Measurements from ENCODE around the gene MS4A5. TPM values are rescaled to one million over a fixed set of nuclear protein-coding genes. Genes with fewer than 3 reads are reported as not detected.

Gene MS4A5, protein sequence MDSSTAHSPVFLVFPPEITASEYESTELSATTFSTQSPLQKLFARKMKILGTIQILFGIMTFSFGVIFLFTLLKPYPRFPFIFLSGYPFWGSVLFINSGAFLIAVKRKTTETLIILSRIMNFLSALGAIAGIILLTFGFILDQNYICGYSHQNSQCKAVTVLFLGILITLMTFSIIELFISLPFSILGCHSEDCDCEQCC
- not detected for total RNA-seq

DNA sequence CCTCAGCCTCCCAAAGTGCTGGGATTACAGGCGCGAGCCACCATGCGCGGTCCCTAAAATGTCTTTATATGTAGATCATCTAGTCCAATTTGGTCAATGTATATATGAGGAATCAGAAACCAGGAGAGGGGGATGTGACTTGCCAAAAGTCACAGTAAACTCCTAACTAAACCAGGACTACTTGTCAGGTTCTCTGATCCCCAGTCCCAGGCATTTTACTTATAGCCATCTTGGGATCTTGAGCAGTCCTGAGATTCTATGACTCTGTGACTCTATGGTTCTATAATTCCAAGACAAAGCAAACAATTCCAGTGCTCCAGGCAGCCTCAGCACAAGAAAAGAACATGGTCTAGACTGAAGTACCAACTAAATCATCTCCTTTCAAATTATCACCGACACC, at the start of gene MS4A5:
Gene MS4A5, plus strand, starts transcription at position 301 of the 400 bp plus-strand sequence. CDS start 103 bp downstream, outside the sequence.
- no peak within 1 kb of the TSS for H3K4me3 Mint-ChIP-seq
- DNase-seq (no peak), ATAC-seq (no peak)
- no peaks in the 10 kb centered on the region for H3K9me3 Mint-ChIP-seq
- no peaks in the 10 kb centered on the region for H3K36me3 Mint-ChIP-seq (ENCODE audit: insufficient read depth)
- H3K4me1 Mint-ChIP-seq (ENCODE audit: low read depth) = no peaks in the 10 kb centered on the region
- H3K27me3 Mint-ChIP-seq (ENCODE audit: low read depth) = peaks cover 28% of the 10 kb centered on the region

DNA sequence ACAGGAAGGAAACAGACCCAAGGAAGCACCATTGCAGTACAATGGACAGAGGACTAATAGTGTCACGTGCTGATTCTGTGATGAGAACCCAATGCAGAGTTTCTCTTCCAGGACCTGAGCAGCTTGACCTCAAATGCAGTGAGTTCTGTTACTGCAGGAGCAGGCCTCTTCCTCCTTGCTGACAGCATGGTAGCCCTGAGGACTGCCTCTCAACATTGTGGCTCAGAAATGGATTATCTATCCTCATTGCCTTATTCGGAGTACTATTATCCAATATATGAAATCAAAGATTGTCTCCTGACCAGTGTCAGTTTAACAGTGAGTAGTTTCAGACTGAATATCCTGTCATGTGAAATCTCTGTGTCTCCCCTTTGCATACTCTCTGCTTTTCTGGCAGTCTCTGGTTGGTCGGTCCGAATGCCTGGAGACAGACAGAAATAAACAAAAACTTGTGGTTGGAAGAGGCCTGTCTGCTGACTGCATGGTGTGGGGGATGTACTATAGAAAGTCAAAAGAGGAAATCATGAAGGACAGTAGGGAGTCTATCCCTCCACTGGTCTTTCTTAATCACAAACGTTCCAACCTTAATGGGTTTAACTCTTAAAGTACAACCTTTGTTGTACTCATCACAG, 40.0 kb upstream of the MS4A5 start:
- ATAC-seq (no peak), DNase-seq (no peak)
- no peaks in the 10 kb centered on the region for H3K9me3 Mint-ChIP-seq
- H3K4me3 Mint-ChIP-seq = no peak overlapping the region
- no peaks in the 10 kb centered on the region for H3K27me3 Mint-ChIP-seq (ENCODE audit: low read depth)
- no peaks in the 10 kb centered on the region for H3K36me3 Mint-ChIP-seq (ENCODE audit: insufficient read depth)
- no peaks in the 10 kb centered on the region for H3K4me1 Mint-ChIP-seq (ENCODE audit: low read depth)

DNA sequence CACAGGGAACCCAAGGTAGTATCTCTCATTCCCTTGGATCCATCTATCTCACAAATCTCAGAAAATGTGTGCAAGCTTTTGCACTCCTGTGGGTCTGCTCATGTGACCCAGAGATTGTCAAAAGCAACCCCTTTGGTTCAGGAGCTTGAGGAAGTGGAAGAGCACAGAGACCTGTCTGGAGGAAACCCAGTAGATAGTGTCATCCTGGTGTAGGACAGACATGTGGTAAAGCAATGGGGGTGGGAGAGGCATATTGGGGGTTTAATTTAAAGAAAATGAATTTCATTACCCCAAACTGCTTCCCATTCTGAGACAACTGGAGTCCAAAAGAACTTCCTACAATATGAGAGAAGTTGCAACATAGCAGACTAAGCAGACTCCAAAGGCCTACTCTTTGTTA, 39.0 kb upstream of the MS4A5 start:
- Mint-ChIP-seq H3K36me3 (ENCODE audit: insufficient read depth) (no peaks in the 10 kb centered on the region), H3K9me3 (no peaks in the 10 kb centered on the region), H3K4me1 (ENCODE audit: low read depth) (no peaks in the 10 kb centered on the region), H3K4me3 (no peak overlapping the region), H3K27me3 (ENCODE audit: low read depth) (no peaks in the 10 kb centered on the region)
- no peak for ATAC-seq
- no peak for DNase-seq

DNA sequence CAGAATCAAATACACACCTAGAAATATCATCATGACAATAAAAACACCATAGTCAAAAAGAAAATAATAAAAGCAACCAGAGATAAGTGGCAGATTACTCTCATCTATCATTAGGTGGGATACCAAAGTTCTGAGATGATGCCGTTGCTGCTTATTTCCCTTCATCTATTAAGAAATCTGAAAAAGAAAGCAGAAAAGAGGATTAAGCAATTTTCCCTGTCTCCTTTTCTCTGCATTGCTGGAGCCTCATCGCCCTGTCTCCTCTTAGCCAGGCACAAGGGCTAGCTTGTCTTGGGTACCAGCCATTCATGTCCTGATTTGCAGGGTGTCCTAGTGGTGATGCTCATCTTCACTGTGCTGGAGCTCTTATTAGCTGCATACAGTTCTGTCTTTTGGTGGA, 37.0 kb upstream of the MS4A5 start:
- Mint-ChIP-seq H3K27me3 (ENCODE audit: low read depth) (no peaks in the 10 kb centered on the region), H3K36me3 (ENCODE audit: insufficient read depth) (no peaks in the 10 kb centered on the region), H3K9me3 (no peaks in the 10 kb centered on the region), H3K4me3 (no peak overlapping the region), H3K4me1 (ENCODE audit: low read depth) (peaks cover 3% of the 10 kb centered on the region)
- DNase-seq = no peak
- ATAC-seq = no peak

DNA sequence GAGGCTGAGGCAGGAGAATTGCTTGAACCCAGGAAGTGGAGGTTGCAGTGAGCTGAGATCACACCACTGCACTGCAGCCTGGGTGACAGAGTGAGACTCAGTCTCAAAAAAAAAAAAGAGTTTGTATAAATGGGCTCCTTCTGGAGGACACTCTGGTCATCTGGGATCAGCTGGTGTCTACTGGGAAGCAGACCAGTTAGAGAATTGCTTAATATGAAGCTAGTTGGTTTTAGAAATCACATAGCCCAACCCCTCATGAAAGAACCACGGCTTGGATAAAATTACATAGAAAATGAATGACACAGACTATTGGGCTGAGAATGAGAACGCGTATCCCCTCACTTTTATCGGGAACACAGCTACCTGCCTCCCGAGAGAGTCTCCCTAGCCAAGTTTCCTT, 36.4 kb upstream of the MS4A5 start:
- ATAC-seq (no peak), DNase-seq (no peak)
- H3K27me3 Mint-ChIP-seq (ENCODE audit: low read depth) = no peaks in the 10 kb centered on the region
- H3K9me3 Mint-ChIP-seq = no peaks in the 10 kb centered on the region
- H3K4me3 Mint-ChIP-seq = no peak overlapping the region
- H3K36me3 Mint-ChIP-seq (ENCODE audit: insufficient read depth) = no peaks in the 10 kb centered on the region
- H3K4me1 Mint-ChIP-seq (ENCODE audit: low read depth) = peaks cover 3% of the 10 kb centered on the region

DNA sequence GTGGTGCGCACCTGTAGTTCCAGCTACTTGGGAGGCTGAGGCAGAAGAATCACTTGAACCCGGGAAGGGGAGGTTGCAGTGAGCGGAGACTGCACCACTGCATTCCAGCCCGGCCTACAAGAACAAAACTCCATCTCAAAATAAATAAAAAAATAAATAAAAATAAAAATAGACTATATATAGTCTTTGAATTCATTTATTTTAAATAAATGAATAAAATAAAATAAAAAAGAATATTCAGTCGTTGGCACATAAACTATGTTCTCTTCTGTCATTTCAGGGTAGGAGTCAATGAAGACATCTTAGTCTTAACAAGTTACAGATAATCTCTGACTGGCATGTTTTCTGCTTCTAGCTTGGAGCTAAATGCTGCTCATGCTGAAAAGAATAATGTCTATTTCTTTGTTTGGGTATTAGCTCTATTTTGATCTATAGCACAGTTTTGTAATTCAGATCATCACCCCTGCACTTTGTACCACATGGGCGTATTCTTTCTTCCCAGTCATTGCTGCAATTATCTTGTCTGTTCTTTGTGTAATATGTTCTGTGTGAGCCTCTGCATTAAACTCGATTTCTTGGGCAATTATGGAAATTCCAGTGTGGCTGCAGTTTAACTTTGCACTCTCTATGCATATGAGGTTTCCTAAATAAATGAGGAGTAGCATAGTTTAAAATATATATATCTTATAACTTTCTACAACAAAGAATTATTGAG, 34.5 kb upstream of the MS4A5 start:
- H3K9me3 Mint-ChIP-seq = no peaks in the 10 kb centered on the region
- peaks cover 3% of the 10 kb centered on the region for H3K4me1 Mint-ChIP-seq (ENCODE audit: low read depth)
- H3K4me3 Mint-ChIP-seq = no peak overlapping the region
- DNase-seq (no peak), ATAC-seq (no peak)
- no peaks in the 10 kb centered on the region for H3K36me3 Mint-ChIP-seq (ENCODE audit: insufficient read depth)
- no peaks in the 10 kb centered on the region for H3K27me3 Mint-ChIP-seq (ENCODE audit: low read depth)

DNA sequence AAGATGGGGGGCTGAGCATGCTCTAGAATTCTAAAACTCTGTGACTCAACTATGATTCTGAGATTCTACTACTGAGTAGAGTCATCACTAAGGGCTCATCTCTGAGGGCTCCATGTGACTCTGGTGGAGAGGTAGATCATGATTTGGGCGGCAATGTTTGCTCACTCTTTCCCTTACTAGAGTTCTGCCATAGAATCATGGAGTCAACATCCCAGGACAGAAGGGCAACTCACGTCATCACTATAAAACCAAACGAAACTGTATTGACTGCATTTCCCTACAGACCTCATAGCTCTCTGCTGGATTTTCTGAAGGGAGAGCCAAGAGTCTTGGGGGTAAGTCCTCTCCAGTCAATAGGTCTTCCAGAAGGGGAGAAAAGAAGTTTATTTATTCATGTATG, 33.0 kb upstream of the MS4A5 start, which contains the start of gene MS4A14:
Gene MS4A14, plus strand, starts transcription at position 78 of the 400 bp plus-strand sequence. Its CDS starts 120 bp downstream, at position 198.
- Mint-ChIP-seq H3K36me3 (ENCODE audit: insufficient read depth) (no peaks in the 10 kb centered on the region), H3K4me3 (no peak within 1 kb of the TSS), H3K27me3 (ENCODE audit: low read depth) (peaks cover under 1% of the 10 kb centered on the region), H3K4me1 (ENCODE audit: low read depth) (peaks cover 3% of the 10 kb centered on the region), H3K9me3 (no peaks in the 10 kb centered on the region)
- DNase-seq (no peak), ATAC-seq (no peak)

DNA sequence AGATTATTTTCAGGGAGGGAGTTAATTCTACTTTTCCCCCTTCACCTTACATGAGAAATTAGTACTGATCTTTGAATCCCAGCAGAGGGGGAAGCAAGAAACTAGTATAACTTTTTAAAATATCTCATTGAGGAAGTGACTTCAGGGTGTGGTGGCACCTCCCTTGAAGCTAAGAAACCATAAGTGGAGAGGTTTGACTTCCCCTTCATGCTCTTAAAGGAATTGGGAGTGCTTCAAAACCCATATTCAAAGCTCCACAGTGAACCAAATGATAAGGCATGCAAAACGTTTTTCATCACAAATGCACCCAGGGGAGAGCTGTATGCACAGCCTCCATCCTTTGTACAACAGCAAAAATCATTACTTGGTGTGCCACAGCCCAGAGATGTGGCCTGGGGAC, 32.6 kb upstream of the MS4A5 start:
- Mint-ChIP-seq H3K27me3 (ENCODE audit: low read depth) (peaks cover 3% of the 10 kb centered on the region), H3K4me3 (no peak overlapping the region), H3K4me1 (ENCODE audit: low read depth) (peaks cover 3% of the 10 kb centered on the region), H3K36me3 (ENCODE audit: insufficient read depth) (no peaks in the 10 kb centered on the region), H3K9me3 (no peaks in the 10 kb centered on the region)
- DNase-seq (no peak), ATAC-seq (no peak)

DNA sequence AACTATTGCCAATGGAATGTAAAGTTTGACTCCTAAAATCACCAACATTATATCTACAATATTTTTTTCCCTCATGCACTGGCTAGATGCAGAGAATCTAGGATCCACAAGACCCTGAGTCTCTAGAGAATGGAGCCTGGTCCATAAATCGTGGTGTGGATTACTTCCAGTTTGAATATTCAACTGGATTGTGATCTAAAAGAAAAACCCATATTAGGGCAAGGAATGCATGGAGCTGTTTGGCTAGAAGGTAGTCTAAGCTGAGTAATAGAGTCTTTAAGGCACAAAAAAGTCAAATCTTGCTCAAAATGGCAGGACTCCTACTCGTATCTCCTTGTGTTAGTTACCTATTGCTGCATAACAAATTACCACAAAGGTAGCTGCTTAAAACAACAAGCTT, 9.4 kb upstream of the MS4A5 start:
- peaks cover 5% of the 10 kb centered on the region for H3K9me3 Mint-ChIP-seq
- no peaks in the 10 kb centered on the region for H3K4me1 Mint-ChIP-seq (ENCODE audit: low read depth)
- ATAC-seq (no peak), DNase-seq (no peak)
- H3K36me3 Mint-ChIP-seq (ENCODE audit: insufficient read depth) = no peaks in the 10 kb centered on the region
- peaks cover 30% of the 10 kb centered on the region for H3K27me3 Mint-ChIP-seq (ENCODE audit: low read depth)
- H3K4me3 Mint-ChIP-seq = no peak overlapping the region

DNA sequence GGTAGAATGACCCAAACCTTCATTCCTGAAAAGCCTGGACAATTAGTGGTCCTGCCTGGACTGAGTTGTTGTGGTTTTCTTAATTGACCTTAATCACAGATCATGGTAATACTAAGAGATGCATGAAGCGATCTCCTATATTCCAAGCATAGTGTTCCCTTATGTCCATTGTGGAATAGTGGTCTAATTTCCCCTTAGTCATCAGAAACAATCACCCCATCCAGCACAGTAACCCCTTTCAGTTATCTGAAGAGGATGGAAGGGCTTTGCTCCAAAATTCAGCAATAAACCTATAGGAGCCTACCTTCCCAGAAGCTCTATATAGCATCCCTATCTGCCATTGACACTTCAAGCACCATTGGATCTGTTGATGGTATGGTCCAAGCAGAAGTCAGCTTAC, 6.8 kb upstream of the MS4A5 start:
- Mint-ChIP-seq H3K9me3 (peaks cover 5% of the 10 kb centered on the region), H3K4me1 (ENCODE audit: low read depth) (no peaks in the 10 kb centered on the region)
- no peak for DNase-seq

DNA sequence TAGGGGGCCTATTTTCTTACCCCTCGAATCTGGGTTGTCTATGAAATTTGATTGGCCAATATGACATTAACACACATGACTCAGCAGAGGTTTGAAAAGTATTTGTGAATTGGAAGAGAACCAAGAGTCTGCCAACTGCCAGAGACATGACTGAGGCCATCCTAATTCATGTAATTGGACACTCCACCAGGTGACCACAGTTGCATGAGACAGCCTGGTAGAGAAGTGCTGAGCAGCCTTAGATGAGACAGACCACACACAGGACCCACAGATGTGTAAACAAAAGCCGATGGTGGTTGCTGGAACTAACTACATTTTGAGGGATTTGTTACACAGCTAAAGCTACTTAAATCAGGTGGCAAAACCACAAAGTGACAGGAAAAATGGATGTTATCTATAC, 855 bp upstream of the MS4A5 start:
- Mint-ChIP-seq H3K4me3 (no peak overlapping the region), H3K9me3 (no peaks in the 10 kb centered on the region), H3K27me3 (ENCODE audit: low read depth) (peaks cover 28% of the 10 kb centered on the region), H3K36me3 (ENCODE audit: insufficient read depth) (no peaks in the 10 kb centered on the region), H3K4me1 (ENCODE audit: low read depth) (no peaks in the 10 kb centered on the region)
- no peak for ATAC-seq
- DNase-seq = no peak

More for the DNA sequence above, 6.8 kb upstream of the MS4A5 start:
- H3K27me3 Mint-ChIP-seq (ENCODE audit: low read depth) = peaks cover 16% of the 10 kb centered on the region
- no peaks in the 10 kb centered on the region for H3K36me3 Mint-ChIP-seq (ENCODE audit: insufficient read depth)
- no peak overlapping the region for H3K4me3 Mint-ChIP-seq
- no peak for ATAC-seq

DNA sequence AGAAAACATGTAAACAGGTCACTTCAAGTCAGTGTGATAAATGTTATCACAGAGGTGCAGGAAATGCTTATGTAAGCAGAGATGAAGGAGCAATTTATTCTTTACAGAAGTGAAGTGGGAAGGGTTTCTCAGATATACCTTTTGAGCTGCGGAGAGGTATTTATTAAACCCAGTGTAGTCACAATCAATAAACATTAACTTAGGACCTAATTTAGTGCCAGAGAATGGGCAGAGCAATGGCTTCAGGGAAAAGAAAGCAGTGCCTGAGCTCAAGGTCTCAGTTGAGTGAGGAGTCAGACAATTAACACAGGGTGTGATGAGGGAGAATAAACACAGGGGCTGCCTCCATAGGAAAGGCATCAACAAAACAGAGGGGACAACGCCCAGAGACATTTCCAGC, 1.9 kb downstream of the MS4A5 start:
- Mint-ChIP-seq H3K4me1 (ENCODE audit: low read depth) (no peaks in the 10 kb centered on the region), H3K4me3 (no peak overlapping the region), H3K27me3 (ENCODE audit: low read depth) (peaks cover 24% of the 10 kb centered on the region), H3K36me3 (ENCODE audit: insufficient read depth) (no peaks in the 10 kb centered on the region), H3K9me3 (no peaks in the 10 kb centered on the region)
- no peak for ATAC-seq
- DNase-seq = no peak

DNA sequence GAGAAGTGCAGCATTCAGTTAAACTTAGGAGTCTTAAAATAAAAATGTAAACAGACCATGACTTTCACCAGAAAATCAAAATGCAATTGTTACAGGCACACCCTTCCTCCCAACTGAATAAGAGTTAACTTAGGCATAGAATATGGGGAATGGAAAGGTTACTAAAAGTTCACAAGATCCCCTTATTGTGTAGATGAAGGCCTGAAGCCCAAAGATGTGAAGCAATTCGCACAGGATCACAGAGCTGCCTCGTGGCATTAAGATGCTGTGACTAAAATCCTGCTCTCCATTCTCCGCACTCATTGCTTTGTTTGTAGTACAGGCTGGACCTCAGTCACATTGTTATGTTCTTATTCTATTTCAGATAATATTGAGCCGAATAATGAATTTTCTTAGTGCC, 4.0 kb downstream of the MS4A5 start:
- no peaks in the 10 kb centered on the region for H3K9me3 Mint-ChIP-seq
- peaks cover 17% of the 10 kb centered on the region for H3K27me3 Mint-ChIP-seq (ENCODE audit: low read depth)
- H3K4me3 Mint-ChIP-seq = no peak overlapping the region
- no peaks in the 10 kb centered on the region for H3K36me3 Mint-ChIP-seq (ENCODE audit: insufficient read depth)
- H3K4me1 Mint-ChIP-seq (ENCODE audit: low read depth) = no peaks in the 10 kb centered on the region
- DNase-seq (no peak), ATAC-seq (no peak)

DNA sequence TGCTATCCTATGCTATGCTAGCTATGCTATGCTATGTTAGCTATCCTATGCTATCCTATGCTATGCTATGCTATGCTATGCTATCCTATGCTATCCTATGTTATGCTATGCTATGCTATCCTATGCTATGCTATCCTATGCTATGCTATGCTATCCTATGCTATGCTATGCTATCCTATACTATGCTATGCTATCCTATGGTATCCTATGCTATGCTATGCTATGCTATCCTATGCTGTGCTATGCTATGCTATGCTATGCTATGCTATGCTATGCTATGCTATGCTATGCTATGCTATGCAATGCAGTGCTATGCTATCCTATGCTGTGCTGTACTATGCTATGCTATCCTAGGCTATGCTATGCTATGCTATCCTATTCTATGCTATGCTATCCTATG, 17.7 kb downstream of the MS4A5 start:
- Mint-ChIP-seq H3K4me1 (ENCODE audit: low read depth) (peaks cover 22% of the 10 kb centered on the region), H3K27me3 (ENCODE audit: low read depth) (no peaks in the 10 kb centered on the region), H3K4me3 (no peak overlapping the region), H3K9me3 (no peaks in the 10 kb centered on the region), H3K36me3 (ENCODE audit: insufficient read depth) (no peaks in the 10 kb centered on the region)
- ATAC-seq (no peak), DNase-seq (no peak)

DNA sequence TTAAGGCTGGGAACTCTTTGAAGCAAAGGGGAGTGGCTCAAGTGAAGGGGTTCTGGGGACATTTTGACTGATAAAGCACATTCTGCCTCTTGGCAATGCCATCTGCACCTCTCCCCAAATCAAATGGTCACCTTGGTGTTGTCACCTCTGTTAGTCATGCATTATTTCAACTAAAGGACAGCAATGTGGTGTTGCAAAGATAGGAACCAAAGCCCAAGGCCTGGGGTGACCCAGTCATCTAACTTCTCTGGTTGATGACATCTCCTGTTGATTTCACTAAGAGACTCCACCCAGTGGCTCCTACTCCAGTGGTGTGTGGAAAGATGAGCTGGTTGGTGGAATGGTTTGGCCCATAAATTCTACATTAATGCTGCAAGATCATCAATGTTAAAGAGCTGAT, 18.5 kb downstream of the MS4A5 start:
- H3K9me3 Mint-ChIP-seq = no peaks in the 10 kb centered on the region
- no peaks in the 10 kb centered on the region for H3K36me3 Mint-ChIP-seq (ENCODE audit: insufficient read depth)
- H3K27me3 Mint-ChIP-seq (ENCODE audit: low read depth) = no peaks in the 10 kb centered on the region
- ATAC-seq (no peak), DNase-seq (no peak)
- no peak overlapping the region for H3K4me3 Mint-ChIP-seq
- peaks cover 20% of the 10 kb centered on the region for H3K4me1 Mint-ChIP-seq (ENCODE audit: low read depth)
